Brain microvascular endothelial cell (primary cell): ENCODE data around the gene ORC1.

Experiments used
- DNase-seq: peaks from one replicate; pipeline ENCODE4 v3.0.0-alpha.2; 2020
- H3K27ac ChIP-seq: fragments of 250-450 bp; sonication (Bioruptor Pico); 2 replicates; pipeline ENCODE4 v1.5.1; 2020; ENCODE audit warnings: mild to moderate bottlenecking, moderate library complexity
- H3K27me3 ChIP-seq: fragments of 250-450 bp; sonication (Bioruptor Pico); replicated peaks from 2 replicates; pipeline ENCODE4 v1.5.1; 2020; ENCODE audit warnings: mild to moderate bottlenecking
- H3K36me3 ChIP-seq: fragments of 250-450 bp; sonication (Bioruptor Pico); replicated peaks from 2 replicates; pipeline ENCODE4 v1.5.1; 2020; ENCODE audit warnings: mild to moderate bottlenecking
- H3K4me3 ChIP-seq: 2 replicates; pipeline ENCODE4 v1.5.1; 2011; ENCODE audit warnings: low read depth, mild to moderate bottlenecking, control low read depth, low read length, moderate library complexity
- CTCF ChIP-seq: IDR thresholded peaks from 2 replicates; pipeline ENCODE4 v1.5.1; 2011; ENCODE audit warnings: low read depth, mild to moderate bottlenecking, moderate library complexity, low read length, control low read depth, inconsistent platforms; ENCODE audit errors: missing control alignments
- in situ Hi-C: cut with HindIII; loops from 2 replicates; pipeline ENCODE4 v1.10.0; 2017; ENCODE audit warnings: low sequenced_read_pairs, low pct_ligation_motif_present

The ORC1 gene

GRCh38 chr1:52404975-52405338 lies 734 bp upstream of the ORC1 start:
- TF ChIP-seq CTCF = no peak
- in situ Hi-C loops = no loop called here
- peak overlapping the region; percentile 96 for H3K4me3 ChIP-seq

GRCh38 chr1:52403566-52404115 lies 582 bp downstream of the ORC1 start:
- Histone ChIP-seq H3K27me3 (no peaks in the 10 kb centered on the region), H3K36me3 (peaks cover 16% of the 10 kb centered on the region), H3K4me3 (peak overlapping the region; percentile 96), H3K27ac (peak overlapping the region; percentile 92)
- TF ChIP-seq CTCF = no peak
- peak; percentile 77 for DNase-seq
- in situ Hi-C loops = no loop called here

More at GRCh38 chr1:52404975-52405338, 734 bp upstream of the ORC1 start:
- peaks cover 27% of the 10 kb centered on the region for H3K36me3 ChIP-seq
- peak overlapping the region; percentile 92 for H3K27ac ChIP-seq
- no peak for DNase-seq
- no peaks in the 10 kb centered on the region for H3K27me3 ChIP-seq

GRCh38 chr1:52402860-52403240 lies 1.4 kb downstream of the ORC1 start:
- Histone ChIP-seq H3K4me3 (peak overlapping the region; percentile 96), H3K36me3 (peaks cover 9% of the 10 kb centered on the region), H3K27ac (no peak overlapping the region), H3K27me3 (no peaks in the 10 kb centered on the region)
- DNase-seq = no peak
- in situ Hi-C loops = no loop called here
- no peak for TF ChIP-seq CTCF

GRCh38 chr1:52400131-52400530 lies 4.1 kb downstream of the ORC1 start:
- no peaks in the 10 kb centered on the region for H3K36me3 ChIP-seq
- H3K27me3 ChIP-seq = no peaks in the 10 kb centered on the region
- in situ Hi-C loops = no loop called here
- H3K4me3 ChIP-seq = no peak overlapping the region
- no peak for TF ChIP-seq CTCF
- H3K27ac ChIP-seq = no peak overlapping the region
- DNase-seq = no peak

GRCh38 chr1:52399629-52400028 lies 4.6 kb downstream of the ORC1 start:
- DNase-seq = no peak
- H3K27ac ChIP-seq = no peak overlapping the region
- no peaks in the 10 kb centered on the region for H3K27me3 ChIP-seq
- no peak overlapping the region for H3K4me3 ChIP-seq
- H3K36me3 ChIP-seq = no peaks in the 10 kb centered on the region
- TF ChIP-seq CTCF = no peak
- in situ Hi-C loops = no loop called here

- in situ Hi-C loops = no loop called here
- Histone ChIP-seq H3K27me3 (no peaks in the 10 kb centered on the region), H3K36me3 (peaks cover under 1% of the 10 kb centered on the region), H3K27ac (no peak overlapping the region), H3K4me3 (no peak overlapping the region)
- DNase-seq = no peak
- no peak for TF ChIP-seq CTCF
Measured at GRCh38 chr1:52393174-52393573, 11.0 kb downstream of the ORC1 start.
